ENCODE results near the gene ABR. TPM values are rescaled to one million over a fixed set of nuclear protein-coding genes. Genes with fewer than 3 reads are reported as not detected.
"Not testable (repeated sequence)": the region's sequence is repeated elsewhere in the genome, so short reads cannot be mapped to it uniquely, and the experiment has no call there.

ABR gene
- total RNA-seq, 2 donors from 2014 or later, result 71.4 to 87.2 TPM

GRCh38 chr17:1211287-1211686, 31.5 kb upstream of the ABR start:
- Mint-ChIP-seq H3K4me1 (no peaks in the 10 kb centered on the region), H3K36me3 (ENCODE audit: low read depth) (no peaks in the 10 kb centered on the region), H3K9me3 (no peaks in the 10 kb centered on the region), H3K27ac (no peak overlapping the region), H3K27me3 (no peaks in the 10 kb centered on the region), H3K4me3 (no peak overlapping the region)
- no peak for ATAC-seq (replicated peaks)

GRCh38 chr17:1208966-1209365, 29.2 kb upstream of the ABR start:
- Mint-ChIP-seq H3K4me1 (no peaks in the 10 kb centered on the region), H3K27ac (no peak overlapping the region), H3K36me3 (ENCODE audit: low read depth) (no peaks in the 10 kb centered on the region), H3K27me3 (no peaks in the 10 kb centered on the region), H3K9me3 (no peaks in the 10 kb centered on the region), H3K4me3 (no peak overlapping the region)
- no peak for ATAC-seq (replicated peaks)

GRCh38 chr17:1206026-1206777, 26.4 kb upstream of the ABR start:
- Mint-ChIP-seq H3K36me3 (ENCODE audit: low read depth) (no peaks in the 10 kb centered on the region), H3K27ac (no peak overlapping the region), H3K4me1 (peaks cover 7% of the 10 kb centered on the region), H3K9me3 (no peaks in the 10 kb centered on the region), H3K4me3 (no peak overlapping the region), H3K27me3 (no peaks in the 10 kb centered on the region)
- ATAC-seq (replicated peaks), result peak; percentile 46

GRCh38 chr17:1203967-1204291, 24.1 kb upstream of the ABR start:
- no peak for ATAC-seq (replicated peaks)
- Mint-ChIP-seq H3K4me1 (peaks cover 13% of the 10 kb centered on the region), H3K4me3 (peak overlapping the region; percentile 19), H3K9me3 (no peaks in the 10 kb centered on the region), H3K27me3 (no peaks in the 10 kb centered on the region), H3K36me3 (ENCODE audit: low read depth) (no peaks in the 10 kb centered on the region), H3K27ac (no peak overlapping the region)

- Mint-ChIP-seq H3K27me3 (no peaks in the 10 kb centered on the region), H3K9me3 (no peaks in the 10 kb centered on the region), H3K4me3 (peak overlapping the region; percentile 48), H3K27ac (no peak overlapping the region), H3K4me1 (peaks cover 13% of the 10 kb centered on the region), H3K36me3 (ENCODE audit: low read depth) (no peaks in the 10 kb centered on the region)
- ATAC-seq (replicated peaks), result peak; percentile 45
Measured at GRCh38 chr17:1203111-1203966, 23.6 kb upstream of the ABR start.

- no peaks in the 10 kb centered on the region for H3K9me3 Mint-ChIP-seq
- no peaks in the 10 kb centered on the region for H3K36me3 Mint-ChIP-seq (ENCODE audit: low read depth)
- H3K4me1 Mint-ChIP-seq, result peaks cover 13% of the 10 kb centered on the region
- H3K4me3 Mint-ChIP-seq, result peak overlapping the region; percentile 48
- ATAC-seq (replicated peaks), result no peak
- peak overlapping the region; percentile 28 for H3K27ac Mint-ChIP-seq
- no peaks in the 10 kb centered on the region for H3K27me3 Mint-ChIP-seq
Measured at GRCh38 chr17:1202291-1202690, 22.5 kb upstream of the ABR start.

- Mint-ChIP-seq H3K4me1 (peaks cover 13% of the 10 kb centered on the region), H3K36me3 (ENCODE audit: low read depth) (no peaks in the 10 kb centered on the region), H3K27me3 (no peaks in the 10 kb centered on the region), H3K4me3 (peak overlapping the region; percentile 48), H3K27ac (no peak overlapping the region), H3K9me3 (no peaks in the 10 kb centered on the region)
- peak; percentile 49 for ATAC-seq (replicated peaks)
Measured at GRCh38 chr17:1201132-1201702, 21.4 kb upstream of the ABR start.

- not testable (repeated sequence) for H3K9me3 Mint-ChIP-seq; ATAC-seq (replicated peaks); H3K27me3 Mint-ChIP-seq; H3K4me3 Mint-ChIP-seq; H3K27ac Mint-ChIP-seq; H3K36me3 Mint-ChIP-seq (ENCODE audit: low read depth)
- peaks cover 13% of the 10 kb centered on the region for H3K4me1 Mint-ChIP-seq
Measured at GRCh38 chr17:1199271-1199743, 19.5 kb upstream of the ABR start.

- Mint-ChIP-seq H3K27me3 (no peaks in the 10 kb centered on the region), H3K36me3 (ENCODE audit: low read depth) (no peaks in the 10 kb centered on the region), H3K9me3 (no peaks in the 10 kb centered on the region), H3K4me1 (peaks cover 13% of the 10 kb centered on the region), H3K27ac (peak overlapping the region; percentile 58), H3K4me3 (peak overlapping the region; percentile 48)
- ATAC-seq (replicated peaks), result peak; percentile 74
Measured at GRCh38 chr17:1197781-1198490, 18.2 kb upstream of the ABR start.

- peak overlapping the region; percentile 48 for H3K4me3 Mint-ChIP-seq
- peak; percentile 40 for ATAC-seq (replicated peaks)
- H3K27me3 Mint-ChIP-seq, result no peaks in the 10 kb centered on the region
- no peaks in the 10 kb centered on the region for H3K9me3 Mint-ChIP-seq
- H3K4me1 Mint-ChIP-seq, result peaks cover 13% of the 10 kb centered on the region
- peak overlapping the region; percentile 58 for H3K27ac Mint-ChIP-seq
- no peaks in the 10 kb centered on the region for H3K36me3 Mint-ChIP-seq (ENCODE audit: low read depth)
Measured at GRCh38 chr17:1197379-1197778, 17.6 kb upstream of the ABR start.

GRCh38 chr17:1196946-1197345, 17.2 kb upstream of the ABR start:
- Mint-ChIP-seq H3K27me3 (no peaks in the 10 kb centered on the region), H3K4me1 (peaks cover 13% of the 10 kb centered on the region), H3K9me3 (no peaks in the 10 kb centered on the region), H3K27ac (no peak overlapping the region), H3K4me3 (peak overlapping the region; percentile 48), H3K36me3 (ENCODE audit: low read depth) (no peaks in the 10 kb centered on the region)
- ATAC-seq (replicated peaks), result no peak

- Mint-ChIP-seq H3K27ac (no peak overlapping the region), H3K36me3 (ENCODE audit: low read depth) (no peaks in the 10 kb centered on the region), H3K4me3 (no peak overlapping the region), H3K27me3 (peaks cover 4% of the 10 kb centered on the region), H3K4me1 (no peaks in the 10 kb centered on the region), H3K9me3 (no peaks in the 10 kb centered on the region)
- ATAC-seq (replicated peaks), result no peak
Measured at GRCh38 chr17:1192911-1193699, 13.3 kb upstream of the ABR start.

- Mint-ChIP-seq H3K36me3 (ENCODE audit: low read depth) (no peaks in the 10 kb centered on the region), H3K27me3 (peaks cover 4% of the 10 kb centered on the region), H3K27ac (no peak overlapping the region), H3K4me1 (no peaks in the 10 kb centered on the region), H3K4me3 (no peak overlapping the region), H3K9me3 (no peaks in the 10 kb centered on the region)
- no peak for ATAC-seq (replicated peaks)
Measured at GRCh38 chr17:1190751-1191331, 11.1 kb upstream of the ABR start.

Data from activated T-helper 17 cell treated with anti-CD3 and anti-CD28 coated beads, Interleukin-2, amount 50 U/mL, for 72 hours (primary cell).